ENCODE measurements around the gene SASS6. TPM values are rescaled to one million over a fixed set of nuclear protein-coding genes. Genes with fewer than 3 reads are reported as not detected.

Gene SASS6
- total RNA-seq, 1 donor from 2014 or later, result 7.0 TPM

DNA sequence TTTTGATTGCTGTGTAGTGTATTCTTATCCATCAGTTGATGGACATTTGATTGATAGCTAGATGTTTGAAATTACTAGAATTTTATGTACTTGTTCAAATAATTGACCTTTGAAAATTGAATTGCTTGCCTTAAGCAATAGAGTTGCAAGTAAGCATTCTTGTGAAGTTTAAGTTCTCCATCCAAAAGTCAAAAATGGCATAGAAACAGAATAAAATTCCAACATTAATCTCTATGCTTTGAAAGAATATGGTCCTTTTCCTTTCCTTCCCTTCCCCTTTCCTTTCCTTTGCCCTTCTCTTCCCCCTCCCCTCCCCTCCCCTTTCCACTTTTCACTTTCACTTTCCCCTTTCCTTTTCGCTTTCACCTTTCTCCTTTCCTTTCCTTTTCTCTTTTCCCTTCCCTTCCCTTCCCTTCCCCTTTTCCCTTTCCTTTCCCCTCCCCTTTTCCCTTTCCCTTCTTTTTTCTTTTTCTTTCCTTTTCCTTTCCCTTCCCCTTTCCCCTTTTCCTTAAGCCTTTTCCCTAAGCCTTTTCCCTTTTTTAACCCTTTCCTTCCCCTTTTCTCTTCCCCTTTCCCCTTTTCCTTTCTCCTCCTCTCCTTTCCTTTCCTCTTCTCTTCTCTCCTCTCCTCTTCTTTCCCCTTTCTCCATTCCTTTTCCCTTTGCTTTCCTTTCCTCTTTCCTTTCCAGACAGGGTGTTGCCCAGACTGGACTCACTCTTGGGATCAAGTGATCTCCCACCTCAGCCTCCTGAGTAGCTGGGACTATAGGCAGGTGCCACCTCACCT is 67.4 kb downstream of the SASS6 start:
- TF ChIP-seq, protein P1, sequence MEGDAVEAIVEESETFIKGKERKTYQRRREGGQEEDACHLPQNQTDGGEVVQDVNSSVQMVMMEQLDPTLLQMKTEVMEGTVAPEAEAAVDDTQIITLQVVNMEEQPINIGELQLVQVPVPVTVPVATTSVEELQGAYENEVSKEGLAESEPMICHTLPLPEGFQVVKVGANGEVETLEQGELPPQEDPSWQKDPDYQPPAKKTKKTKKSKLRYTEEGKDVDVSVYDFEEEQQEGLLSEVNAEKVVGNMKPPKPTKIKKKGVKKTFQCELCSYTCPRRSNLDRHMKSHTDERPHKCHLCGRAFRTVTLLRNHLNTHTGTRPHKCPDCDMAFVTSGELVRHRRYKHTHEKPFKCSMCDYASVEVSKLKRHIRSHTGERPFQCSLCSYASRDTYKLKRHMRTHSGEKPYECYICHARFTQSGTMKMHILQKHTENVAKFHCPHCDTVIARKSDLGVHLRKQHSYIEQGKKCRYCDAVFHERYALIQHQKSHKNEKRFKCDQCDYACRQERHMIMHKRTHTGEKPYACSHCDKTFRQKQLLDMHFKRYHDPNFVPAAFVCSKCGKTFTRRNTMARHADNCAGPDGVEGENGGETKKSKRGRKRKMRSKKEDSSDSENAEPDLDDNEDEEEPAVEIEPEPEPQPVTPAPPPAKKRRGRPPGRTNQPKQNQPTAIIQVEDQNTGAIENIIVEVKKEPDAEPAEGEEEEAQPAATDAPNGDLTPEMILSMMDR (IDR thresholded peaks at IDR 0.05), result no peak
- Histone ChIP-seq H3K4me1 (no peaks in the 10 kb centered on the region), H3K27ac (peak overlapping the region in 1 of 2 donors; percentile 5), H3K36me3 (peaks cover 34 to 78% of the 10 kb centered on the region in 2 donors), H3K4me3 (no peak overlapping the region), H3K9me3 (no peaks in the 10 kb centered on the region), H3K27me3 (no peaks in the 10 kb centered on the region)
- intact Hi-C loops (cut with DNase I), result no loop called here
- DNase-seq (ENCODE audit: low spot score in 2 of 2), result no peak

DNA sequence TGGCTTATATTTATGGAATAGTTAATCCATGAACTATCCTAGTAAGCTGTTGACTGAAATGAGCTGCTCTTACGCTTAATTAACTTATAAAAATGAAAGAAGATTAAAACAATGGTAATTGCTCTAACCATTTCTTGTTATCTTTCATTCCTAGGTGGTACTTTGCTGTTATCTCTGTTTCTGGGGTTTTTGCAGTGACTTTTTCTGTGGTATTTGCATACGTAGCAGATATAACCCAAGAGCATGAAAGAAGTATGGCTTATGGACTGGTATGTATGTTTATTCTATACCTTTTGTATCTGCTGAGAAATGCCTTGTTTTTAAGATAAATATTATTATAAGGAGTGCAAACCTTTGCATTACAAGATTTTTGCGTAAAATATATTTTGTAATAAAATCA is 71.0 kb downstream of the SASS6 start:
- H3K4me3 ChIP-seq, result no peak overlapping the region
- no peak overlapping the region for H3K27ac ChIP-seq
- TF ChIP-seq, protein P1 (IDR thresholded peaks at IDR 0.05), result no peak
- H3K36me3 ChIP-seq, result peaks cover 26 to 52% of the 10 kb centered on the region in 2 donors
- DNase-seq (ENCODE audit: low spot score in 2 of 2), result no peak
- intact Hi-C loops (cut with DNase I), result no loop called here
- no peaks in the 10 kb centered on the region for H3K9me3 ChIP-seq
- H3K4me1 ChIP-seq, result no peaks in the 10 kb centered on the region
- no peaks in the 10 kb centered on the region for H3K27me3 ChIP-seq

DNA sequence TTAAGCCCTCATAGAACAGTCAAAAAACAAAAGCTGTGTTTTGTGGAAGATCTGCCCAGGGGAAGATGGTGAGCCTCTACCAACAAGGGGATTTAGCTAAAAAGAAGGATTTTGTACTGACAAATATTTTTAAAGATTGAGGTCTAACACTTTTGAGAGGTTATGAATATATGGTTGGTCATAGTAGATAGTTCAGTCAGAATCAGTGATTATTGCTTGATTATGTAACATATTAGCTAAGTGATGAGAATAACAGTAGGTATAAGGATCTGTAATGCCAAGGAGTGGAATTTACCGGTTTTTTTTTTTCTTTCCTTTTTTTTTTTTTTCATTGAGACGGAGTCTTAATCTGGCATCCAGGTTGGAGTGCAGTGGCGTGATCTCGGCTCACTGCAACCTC is 79.0 kb downstream of the SASS6 start:
- Histone ChIP-seq H3K36me3 (peaks cover 0 to 5% of the 10 kb centered on the region in 2 donors), H3K27me3 (no peaks in the 10 kb centered on the region), H3K27ac (no peak overlapping the region), H3K4me3 (no peak overlapping the region), H3K4me1 (no peaks in the 10 kb centered on the region), H3K9me3 (no peaks in the 10 kb centered on the region)
- TF ChIP-seq, protein P1 (IDR thresholded peaks at IDR 0.05), result no peak
- intact Hi-C loops (cut with DNase I), result no loop called here
- DNase-seq (ENCODE audit: low spot score in 2 of 2), result no peak

DNA sequence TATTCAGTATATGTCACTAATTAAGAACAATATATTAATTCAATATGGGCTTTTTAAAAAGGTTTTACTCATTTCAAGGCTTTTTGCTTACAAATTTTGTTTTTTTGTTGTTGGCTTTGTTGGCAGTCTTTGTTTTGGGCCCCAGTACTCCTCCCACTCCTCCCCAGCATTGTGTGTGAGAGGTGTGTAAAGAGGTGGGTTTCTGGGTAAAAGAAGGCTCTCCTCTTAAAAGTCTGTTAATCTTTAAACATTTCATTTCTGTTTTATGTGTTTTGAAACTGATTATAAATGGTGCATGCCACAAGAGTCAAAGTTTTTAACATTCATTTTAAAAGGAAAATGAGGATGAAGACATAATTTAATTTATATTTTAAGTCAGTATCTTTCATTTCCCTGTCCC is 79.6 kb downstream of the SASS6 start:
- H3K4me1 ChIP-seq, result no peaks in the 10 kb centered on the region
- peaks cover 0 to 5% of the 10 kb centered on the region in 2 donors for H3K36me3 ChIP-seq
- DNase-seq (ENCODE audit: low spot score in 2 of 2), result no peak
- no peak overlapping the region for H3K4me3 ChIP-seq
- H3K9me3 ChIP-seq, result no peaks in the 10 kb centered on the region
- intact Hi-C loops (cut with DNase I), result no loop called here
- H3K27ac ChIP-seq, result no peak overlapping the region
- H3K27me3 ChIP-seq, result no peaks in the 10 kb centered on the region
- TF ChIP-seq, protein P1 (IDR thresholded peaks at IDR 0.05), result no peak

DNA sequence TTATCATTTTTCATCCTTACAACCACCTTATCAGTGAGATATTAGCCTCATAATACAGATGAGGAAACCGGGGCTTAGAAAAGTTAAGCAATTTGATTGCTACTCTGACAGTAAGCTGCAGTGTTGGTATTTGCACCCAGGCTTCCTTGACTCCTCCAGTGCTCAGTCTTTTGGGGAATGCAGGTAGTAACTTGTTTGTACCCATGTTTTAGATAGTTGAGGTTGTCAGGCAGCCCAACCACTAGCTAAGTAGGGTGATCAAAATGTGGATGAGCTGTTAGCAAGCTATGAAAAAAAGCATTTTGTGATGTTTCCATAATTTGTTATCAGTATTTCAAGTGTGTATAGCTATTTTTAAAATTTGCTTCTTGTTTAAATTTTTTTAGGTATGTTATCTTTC is 80.8 kb downstream of the SASS6 start:
- Histone ChIP-seq H3K36me3 (no peaks in the 10 kb centered on the region), H3K9me3 (no peaks in the 10 kb centered on the region), H3K27ac (no peak overlapping the region), H3K27me3 (no peaks in the 10 kb centered on the region), H3K4me3 (no peak overlapping the region), H3K4me1 (no peaks in the 10 kb centered on the region)
- TF ChIP-seq, protein P1 (IDR thresholded peaks at IDR 0.05), result no peak
- intact Hi-C loops (cut with DNase I), result no loop called here
- DNase-seq (ENCODE audit: low spot score in 2 of 2), result no peak
